DOHH2 (cell line): Measurements from ENCODE around the gene EPS8.

Experiments
- EZH2phosphoT487 ChIP-seq: fragments of 200-600 bp; sonication (generic); IDR thresholded peaks from 2 replicates; pipeline ENCODE4 v1.6.1; 2017; ENCODE audit warnings: borderline replicate concordance, mild to moderate bottlenecking, antibody characterized with exemption, low read length, moderate library complexity, mixed read lengths
- TF ChIP-seq, protein P1 (sequence below): fragments of 200-600 bp; sonication (generic); IDR thresholded peaks from one replicate; pipeline ENCODE4 v1.5.1; 2014; ENCODE audit warnings: antibody characterized with exemption, mild to moderate bottlenecking, low read depth, low read length; ENCODE audit not compliant: poor library complexity, severe bottlenecking

DNA sequence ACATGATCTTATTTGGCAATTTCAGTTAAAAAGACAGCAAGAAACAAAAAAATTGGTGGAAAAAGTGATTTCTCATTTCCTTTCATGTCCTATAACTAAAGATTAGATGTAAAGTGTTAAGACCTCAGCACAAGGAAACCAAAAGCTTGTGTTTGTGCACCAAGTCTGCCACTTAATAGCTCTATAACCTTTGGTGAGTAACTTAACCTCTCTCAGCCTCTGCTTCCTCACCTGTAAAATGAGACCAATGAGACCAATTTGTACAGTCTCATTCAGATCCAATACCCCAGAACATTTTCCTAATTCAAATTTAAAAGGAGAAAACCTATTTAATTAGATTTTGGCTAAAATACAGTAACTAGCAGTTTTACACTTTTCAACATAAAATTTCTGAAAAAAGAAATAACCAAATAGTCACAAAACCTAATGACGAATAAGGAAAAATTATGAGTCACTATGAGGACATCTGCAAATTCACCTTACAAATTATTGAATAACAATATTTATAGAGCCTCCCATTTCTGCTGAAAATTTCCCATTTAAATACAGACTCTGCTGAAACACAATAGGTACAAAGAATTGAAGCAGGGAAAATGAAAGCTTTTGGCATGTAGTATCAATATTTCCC, 71.1 kb downstream of the EPS8 start:
- TF ChIP-seq, protein P1, sequence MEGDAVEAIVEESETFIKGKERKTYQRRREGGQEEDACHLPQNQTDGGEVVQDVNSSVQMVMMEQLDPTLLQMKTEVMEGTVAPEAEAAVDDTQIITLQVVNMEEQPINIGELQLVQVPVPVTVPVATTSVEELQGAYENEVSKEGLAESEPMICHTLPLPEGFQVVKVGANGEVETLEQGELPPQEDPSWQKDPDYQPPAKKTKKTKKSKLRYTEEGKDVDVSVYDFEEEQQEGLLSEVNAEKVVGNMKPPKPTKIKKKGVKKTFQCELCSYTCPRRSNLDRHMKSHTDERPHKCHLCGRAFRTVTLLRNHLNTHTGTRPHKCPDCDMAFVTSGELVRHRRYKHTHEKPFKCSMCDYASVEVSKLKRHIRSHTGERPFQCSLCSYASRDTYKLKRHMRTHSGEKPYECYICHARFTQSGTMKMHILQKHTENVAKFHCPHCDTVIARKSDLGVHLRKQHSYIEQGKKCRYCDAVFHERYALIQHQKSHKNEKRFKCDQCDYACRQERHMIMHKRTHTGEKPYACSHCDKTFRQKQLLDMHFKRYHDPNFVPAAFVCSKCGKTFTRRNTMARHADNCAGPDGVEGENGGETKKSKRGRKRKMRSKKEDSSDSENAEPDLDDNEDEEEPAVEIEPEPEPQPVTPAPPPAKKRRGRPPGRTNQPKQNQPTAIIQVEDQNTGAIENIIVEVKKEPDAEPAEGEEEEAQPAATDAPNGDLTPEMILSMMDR = no peak
- TF ChIP-seq EZH2phosphoT487 = no peak
